Mammary epithelial cell (primary cell): ENCODE data around the gene UAP1.

Experiments
- EZH2 ChIP-seq: IDR thresholded peaks from 2 replicates; pipeline ENCODE4 v1.6.1; 2012; ENCODE audit warnings: low read length, inconsistent platforms, borderline replicate concordance
- TF ChIP-seq, protein P1 (sequence below), 2 donors: IDR thresholded peaks in 1 of 2; conservative IDR thresholded peaks in 1 of 2; 2 replicates each; pipeline ENCODE4 v1.5.1; 2011 to 2012; ENCODE audit warnings: inconsistent platforms in 2 of 2, low read length in 2 of 2, mild to moderate bottlenecking in 2 of 2, control low read depth in 1 of 2, low read depth in 1 of 2; ENCODE audit not compliant: insufficient read depth in 1 of 2; ENCODE audit errors: extremely low read depth in 1 of 2

GRCh38 chr1:162571696-162572095 is 10.2 kb downstream of the UAP1 start:
- TF ChIP-seq, protein P1, sequence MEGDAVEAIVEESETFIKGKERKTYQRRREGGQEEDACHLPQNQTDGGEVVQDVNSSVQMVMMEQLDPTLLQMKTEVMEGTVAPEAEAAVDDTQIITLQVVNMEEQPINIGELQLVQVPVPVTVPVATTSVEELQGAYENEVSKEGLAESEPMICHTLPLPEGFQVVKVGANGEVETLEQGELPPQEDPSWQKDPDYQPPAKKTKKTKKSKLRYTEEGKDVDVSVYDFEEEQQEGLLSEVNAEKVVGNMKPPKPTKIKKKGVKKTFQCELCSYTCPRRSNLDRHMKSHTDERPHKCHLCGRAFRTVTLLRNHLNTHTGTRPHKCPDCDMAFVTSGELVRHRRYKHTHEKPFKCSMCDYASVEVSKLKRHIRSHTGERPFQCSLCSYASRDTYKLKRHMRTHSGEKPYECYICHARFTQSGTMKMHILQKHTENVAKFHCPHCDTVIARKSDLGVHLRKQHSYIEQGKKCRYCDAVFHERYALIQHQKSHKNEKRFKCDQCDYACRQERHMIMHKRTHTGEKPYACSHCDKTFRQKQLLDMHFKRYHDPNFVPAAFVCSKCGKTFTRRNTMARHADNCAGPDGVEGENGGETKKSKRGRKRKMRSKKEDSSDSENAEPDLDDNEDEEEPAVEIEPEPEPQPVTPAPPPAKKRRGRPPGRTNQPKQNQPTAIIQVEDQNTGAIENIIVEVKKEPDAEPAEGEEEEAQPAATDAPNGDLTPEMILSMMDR (conservative IDR thresholded peaks at IDR 0.05 in 1 of 2, IDR thresholded peaks at IDR 0.05 in 1 of 2; ENCODE audit: extremely low read depth in 1 of 2, insufficient read depth in 1 of 2, low read depth in 1 of 2, low read length in 2 of 2) = no peak
- TF ChIP-seq EZH2 = no peak
